Smooth muscle cell (in vitro differentiated cells): Measurements from ENCODE around the gene PBRM1. TPM values are rescaled to one million over a fixed set of nuclear protein-coding genes. Genes with fewer than 3 reads are reported as not detected.

Experiments
- DNase-seq: peaks from one replicate; lab custom pipeline; 2025; ENCODE audit not compliant: unreplicated experiment; lab: John Stamatoyannopoulos, UW
- H2AFZ ChIP-seq: fragments of 200-600 bp; sonication (generic); 2 replicates; pipeline ENCODE4 v1.6.0; 2016; ENCODE audit warnings: antibody characterized with exemption, low read depth, mild to moderate bottlenecking
- H3F3A ChIP-seq: fragments of 200-600 bp; sonication (generic); 2 replicates; pipeline ENCODE4 v1.6.0; 2017; ENCODE audit warnings: antibody characterized with exemption, low read depth
- H3K27ac ChIP-seq: fragments of 200-600 bp; sonication (generic); 2 replicates; pipeline ENCODE4 v1.5.1; 2016; ENCODE audit warnings: low read depth, mild to moderate bottlenecking
- H3K27me3 ChIP-seq: fragments of 200-600 bp; sonication (generic); 2 replicates; pipeline ENCODE4 v1.6.1; 2016; ENCODE audit warnings: low read depth, mild to moderate bottlenecking
- H3K36me3 ChIP-seq: fragments of 200-600 bp; sonication (generic); 2 replicates; pipeline ENCODE4 v1.5.1; 2016; ENCODE audit warnings: low read depth
- H3K4me1 ChIP-seq: fragments of 200-600 bp; sonication (generic); 2 replicates; pipeline ENCODE4 v1.5.1; 2016; ENCODE audit warnings: low read depth
- H3K4me2 ChIP-seq: fragments of 200-600 bp; sonication (generic); 2 replicates; pipeline ENCODE4 v1.6.0; 2016; ENCODE audit warnings: mild to moderate bottlenecking
- H3K4me3 ChIP-seq: fragments of 200-600 bp; sonication (generic); 2 replicates; pipeline ENCODE4 v1.5.1; 2016; ENCODE audit warnings: mild to moderate bottlenecking
- H3K79me2 ChIP-seq: fragments of 200-600 bp; sonication (generic); 2 replicates; pipeline ENCODE4 v1.6.0; 2016; ENCODE audit warnings: low read depth, mild to moderate bottlenecking
- H3K9ac ChIP-seq: fragments of 200-600 bp; sonication (generic); 2 replicates; pipeline ENCODE4 v1.6.0; 2016; ENCODE audit warnings: low read depth
- H3K9me3 ChIP-seq: fragments of 200-600 bp; sonication (generic); replicated peaks from 2 replicates; pipeline ENCODE4 v1.5.1; 2016; ENCODE audit warnings: low read depth
- H4K20me1 ChIP-seq: fragments of 200-600 bp; sonication (generic); 2 replicates; pipeline ENCODE4 v1.6.0; 2016; ENCODE audit warnings: low read depth
- CTCF ChIP-seq: fragments of 200-600 bp; sonication (generic); IDR thresholded peaks from 2 replicates; pipeline ENCODE4 v1.5.1; 2017; ENCODE audit warnings: borderline replicate concordance, mild to moderate bottlenecking, antibody characterized with exemption; ENCODE audit not compliant: insufficient read depth, poor library complexity, severe bottlenecking
- WGBS: methylation state at CpG from one replicate; pipeline ENCODE4 v1.1.7; 2016; ENCODE audit warnings: low lambda C conversion rate; 5-methylcytosine and 5-hydroxymethylcytosine counted together
- polyA plus RNA-seq: library from polyadenylated mRNA; unstranded; fragments of >200 nt; fragmentation: Nextera tagmentation; extraction: Ambion mirVana; gene quantifications from 2 replicates; pipeline ENCODE4 v1.2.1, GENCODE V29; 2016
- total RNA-seq: library from RNA; depleted of rRNA; stranded (reverse); fragments of >200 nt; gene quantifications from 2 replicates; pipeline ENCODE4 v1.2.3, GENCODE V29; 2014

PBRM1 gene
- total and polyA plus RNA-seq, 2 experiments from 2014 or later: 27.6 to 62.8 TPM

GRCh38 chr3:52512727-52513126, 173.0 kb downstream of the PBRM1 start:
- 84% methylated on average over 17 of the region's 17 CpGs for WGBS
- DNase-seq: no peak
- Histone ChIP-seq H3K9ac (no peak overlapping the region), H3K27ac (no peak overlapping the region), H3K79me2 (no peaks in the 10 kb centered on the region), H2AFZ (no peak overlapping the region), H3K27me3 (peaks cover 6% of the 10 kb centered on the region), H3K4me3 (no peak overlapping the region), H3K4me2 (no peak overlapping the region), H3K9me3 (no peaks in the 10 kb centered on the region), H3K36me3 (no peaks in the 10 kb centered on the region), H4K20me1 (no peaks in the 10 kb centered on the region), H3F3A (no peaks in the 10 kb centered on the region), H3K4me1 (no peaks in the 10 kb centered on the region)
- no peak for TF ChIP-seq CTCF

GRCh38 chr3:52512105-52512504, 173.6 kb downstream of the PBRM1 start:
- Histone ChIP-seq H3K4me2 (no peak overlapping the region), H3K9me3 (no peaks in the 10 kb centered on the region), H3K4me1 (no peaks in the 10 kb centered on the region), H4K20me1 (peaks cover under 1% of the 10 kb centered on the region), H2AFZ (no peak overlapping the region), H3K27ac (no peak overlapping the region), H3K4me3 (no peak overlapping the region), H3K36me3 (no peaks in the 10 kb centered on the region), H3K79me2 (no peaks in the 10 kb centered on the region), H3F3A (no peaks in the 10 kb centered on the region), H3K9ac (no peak overlapping the region), H3K27me3 (peaks cover 6% of the 10 kb centered on the region)
- WGBS: 75% methylated on average over 8 of the region's 8 CpGs
- no peak for DNase-seq
- no peak for TF ChIP-seq CTCF

GRCh38 chr3:52511509-52511908, 174.2 kb downstream of the PBRM1 start:
- peaks cover 3% of the 10 kb centered on the region for H4K20me1 ChIP-seq
- no peak overlapping the region for H3K9ac ChIP-seq
- no peaks in the 10 kb centered on the region for H3K4me1 ChIP-seq
- no peak for DNase-seq
- H3K4me2 ChIP-seq: no peak overlapping the region
- no peak overlapping the region for H2AFZ ChIP-seq
- H3K9me3 ChIP-seq: no peaks in the 10 kb centered on the region
- H3K79me2 ChIP-seq: no peaks in the 10 kb centered on the region
- no peaks in the 10 kb centered on the region for H3F3A ChIP-seq
- H3K27me3 ChIP-seq: peaks cover 6% of the 10 kb centered on the region
- WGBS: 84% methylated on average over 7 of the region's 7 CpGs
- TF ChIP-seq CTCF: no peak
- H3K27ac ChIP-seq: no peak overlapping the region
- no peaks in the 10 kb centered on the region for H3K36me3 ChIP-seq
- H3K4me3 ChIP-seq: no peak overlapping the region

GRCh38 chr3:52509753-52510328, 175.9 kb downstream of the PBRM1 start:
- H4K20me1 ChIP-seq: peaks cover 3% of the 10 kb centered on the region
- no peak overlapping the region for H2AFZ ChIP-seq
- DNase-seq: no peak
- no peaks in the 10 kb centered on the region for H3K36me3 ChIP-seq
- 83% methylated on average over 12 of the region's 12 CpGs for WGBS
- TF ChIP-seq CTCF: no peak
- no peaks in the 10 kb centered on the region for H3K79me2 ChIP-seq
- no peak overlapping the region for H3K9ac ChIP-seq
- no peaks in the 10 kb centered on the region for H3K4me1 ChIP-seq
- no peak overlapping the region for H3K27ac ChIP-seq
- no peaks in the 10 kb centered on the region for H3F3A ChIP-seq
- no peak overlapping the region for H3K4me2 ChIP-seq
- no peak overlapping the region for H3K4me3 ChIP-seq
- H3K9me3 ChIP-seq: no peaks in the 10 kb centered on the region
- H3K27me3 ChIP-seq: peaks cover 6% of the 10 kb centered on the region
